ENCODE data around the gene TMEM132D.

Gene TMEM132D

GRCh38 chr12:129606239-129606638 lies 297.6 kb downstream of the TMEM132D start:
- H3K36me3 ChIP-seq (ENCODE audit: control insufficient read depth in 2 of 2, insufficient read depth in 1 of 2, low read length in 2 of 2): no peaks in the 10 kb centered on the region
- POLR2A ChIA-PET: no interaction called here
- no peaks in the 10 kb centered on the region for H3K4me1 ChIP-seq (ENCODE audit: control insufficient read depth, insufficient read depth, low read length)
- no peaks in the 10 kb centered on the region for H3K9me3 ChIP-seq (ENCODE audit: control insufficient read depth, insufficient read depth, low read depth, low read length)
- no peak for TF ChIP-seq ZFP69B (tag by site-specific recombination; IDR thresholded peaks at IDR 0.05)
- TF ChIP-seq ZNF830 (tag by site-specific recombination; IDR thresholded peaks at IDR 0.05; ENCODE audit: low read depth): no peak
- no peak for TF ChIP-seq ZNF146 (tag by site-specific recombination; IDR thresholded peaks at IDR 0.05)
- no peak for TF ChIP-seq ZNF23 (tag by site-specific recombination; IDR thresholded peaks at IDR 0.05; ENCODE audit: borderline replicate concordance)
- no peak for TF ChIP-seq ZNF132 (tag by site-specific recombination; IDR thresholded peaks at IDR 0.05; ENCODE audit: borderline replicate concordance)
- TF ChIP-seq ZNF747 (tag by site-specific recombination; IDR thresholded peaks at IDR 0.05): no peak
- TF ChIP-seq ZBTB44 (tag by site-specific recombination; IDR thresholded peaks at IDR 0.05): no peak
- TF ChIP-seq ZNF658 (tag by site-specific recombination; IDR thresholded peaks at IDR 0.05): no peak
- TF ChIP-seq ZNF768 (tag by site-specific recombination; IDR thresholded peaks at IDR 0.05): no peak
- TF ChIP-seq YY2 (tag by site-specific recombination; IDR thresholded peaks at IDR 0.05): no peak
- TF ChIP-seq ZNF302 (tag by site-specific recombination; IDR thresholded peaks at IDR 0.05; ENCODE audit: low read depth): no peak
- TF ChIP-seq KLF16 (tag by site-specific recombination; IDR thresholded peaks at IDR 0.05): no peak
- H3K4me3 ChIP-seq (ENCODE audit: low read depth, low read length): no peak overlapping the region
- CTCF ChIA-PET: interaction anchor here (0.6 kb wide), 1 partner anchor 10 kb away, joined by 3 read pairs; no protein-coding TSS in a partner anchor
- no peak overlapping the region for H3K27ac ChIP-seq (ENCODE audit: extremely low read depth, low read depth, low read length)

GRCh38 chr12:129605666-129606065 lies 298.2 kb downstream of the TMEM132D start:
- Histone ChIP-seq H3K4me3 (ENCODE audit: low read depth, low read length) (no peak overlapping the region), H3K36me3 (ENCODE audit: control insufficient read depth in 2 of 2, insufficient read depth in 1 of 2, low read length in 2 of 2) (no peaks in the 10 kb centered on the region), H3K9me3 (ENCODE audit: control insufficient read depth, insufficient read depth, low read depth, low read length) (no peaks in the 10 kb centered on the region), H3K27ac (ENCODE audit: extremely low read depth, low read depth, low read length) (no peak overlapping the region), H3K4me1 (ENCODE audit: control insufficient read depth, insufficient read depth, low read length) (no peaks in the 10 kb centered on the region)
- POLR2A ChIA-PET: no interaction called here
- CTCF ChIA-PET: no interaction called here
- TF ChIP-seq ZBTB8A (tag by site-specific recombination; IDR thresholded peaks at IDR 0.05) (no peak), ZNF148 (tag by site-specific recombination; IDR thresholded peaks at IDR 0.05; ENCODE audit: borderline replicate concordance) (no peak), ZNF707 (tag by site-specific recombination; IDR thresholded peaks at IDR 0.05) (no peak), REST (tag by site-specific recombination; IDR thresholded peaks at IDR 0.05) (no peak), ZNF791 (tag by site-specific recombination; IDR thresholded peaks at IDR 0.05) (no peak), ZNF639 (tag by site-specific recombination; IDR thresholded peaks at IDR 0.05) (no peak), ZNF302 (tag by site-specific recombination; IDR thresholded peaks at IDR 0.05; ENCODE audit: low read depth) (no peak), ZFP37 (tag by site-specific recombination; IDR thresholded peaks at IDR 0.05) (no peak), KLF8 (tag by site-specific recombination; IDR thresholded peaks at IDR 0.05) (no peak), INSM2 (tag by site-specific recombination; IDR thresholded peaks at IDR 0.05) (no peak), ZNF521 (tag by site-specific recombination; IDR thresholded peaks at IDR 0.05) (no peak), ZNF157 (tag by site-specific recombination; IDR thresholded peaks at IDR 0.05) (no peak), ZNF626 (tag by site-specific recombination; IDR thresholded peaks at IDR 0.05) (no peak), SP3 (tag by site-specific recombination; IDR thresholded peaks at IDR 0.05) (no peak)

Measured in HEK293 (cell line).